ENCODE results near the gene PSMB3. TPM values are rescaled to one million over a fixed set of nuclear protein-coding genes. Genes with fewer than 3 reads are reported as not detected.

Gene PSMB3
- total RNA-seq, 2 experiments from 2014 or later = 231 to 348 TPM

DNA sequence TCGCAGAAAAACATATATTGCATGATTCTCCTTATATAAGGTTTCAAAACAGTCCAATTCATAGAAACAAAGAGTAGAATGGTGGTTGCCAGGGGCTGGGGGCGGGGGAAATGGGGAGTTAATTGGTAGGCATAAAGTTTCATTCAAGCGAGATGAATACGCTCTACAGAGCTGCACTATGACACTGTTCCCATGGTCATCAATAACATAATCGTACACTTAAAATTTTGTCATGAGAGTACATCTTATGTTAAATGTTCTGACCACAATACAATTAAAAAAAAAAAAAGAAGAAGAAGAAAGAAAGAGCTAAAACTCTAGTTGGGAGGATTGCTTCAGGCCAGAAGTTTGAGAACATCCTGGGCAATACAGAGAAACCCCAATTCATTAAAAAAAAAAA, 41.7 kb downstream of the PSMB3 start:
- no peak overlapping the region for H3K4me3 ChIP-seq (ENCODE audit: low read depth, low read length, poor library complexity, severe bottlenecking)
- ChIA-PET POLR2A (interaction anchor here (0.6 to 1.0 kb wide), 5 partner anchors 13 to 144 kb away, joined by 3 to 5 read pairs (median 3); partner anchors contain the start of gene EPOP), CTCF (ENCODE audit: unreplicated experiment) (interaction anchor here (0.6 kb wide), 2 partner anchors 89 to 128 kb away, joined by 3 read pairs; no protein-coding TSS in a partner anchor)
- H3K4me2 ChIP-seq (ENCODE audit: low read length) = no peak overlapping the region
- no peaks in the 10 kb centered on the region for H4K20me1 ChIP-seq (ENCODE audit: insufficient read depth, low read length)
- H3K27ac ChIP-seq (ENCODE audit: low read depth, low read length, poor library complexity, severe bottlenecking) = no peak overlapping the region
- peaks cover 15% of the 10 kb centered on the region for H3K4me1 ChIP-seq (ENCODE audit: insufficient read depth, low read length, poor library complexity, severe bottlenecking)
- intact Hi-C loops (cut with micrococcal nuclease; ENCODE audit: unreplicated experiment) = no loop called here
- no peak for DNase-seq (ENCODE audit: low spot score)
- BruUV-seq (replicated peaks) = no TSS peak
- TF ChIP-seq EZH2phosphoT487 (IDR thresholded peaks at IDR 0.05; ENCODE audit: borderline replicate concordance, low read depth, low read length) = no peak
- TF ChIP-seq CTCF (conservative IDR thresholded peaks at IDR 0.05; ENCODE audit: low read length) = no peak
- H3K9me3 ChIP-seq (ENCODE audit: low read length) = no peaks in the 10 kb centered on the region
- peaks cover 38% of the 10 kb centered on the region for H3K79me2 ChIP-seq (ENCODE audit: insufficient read depth, low read depth, low read length)
- peaks cover 17% of the 10 kb centered on the region for H3K36me3 ChIP-seq (ENCODE audit: insufficient read depth, low read length)
- H2AFZ ChIP-seq (ENCODE audit: low read length) = no peak overlapping the region
- H3K9me2 ChIP-seq (ENCODE audit: insufficient read depth, low read length) = no peaks in the 10 kb centered on the region

- no peaks in the 10 kb centered on the region for H3K9me3 ChIP-seq (ENCODE audit: low read length)
- H3K79me2 ChIP-seq (ENCODE audit: insufficient read depth, low read depth, low read length) = peaks cover 42% of the 10 kb centered on the region
- H2AFZ ChIP-seq (ENCODE audit: low read length) = no peak overlapping the region
- H4K20me1 ChIP-seq (ENCODE audit: insufficient read depth, low read length) = no peaks in the 10 kb centered on the region
- intact Hi-C loops (cut with micrococcal nuclease; ENCODE audit: unreplicated experiment) = no loop called here
- CTCF ChIA-PET (ENCODE audit: unreplicated experiment) = no interaction called here
- POLR2A ChIA-PET = no interaction called here
- no peak for DNase-seq (ENCODE audit: low spot score)
- no peaks in the 10 kb centered on the region for H3K9me2 ChIP-seq (ENCODE audit: insufficient read depth, low read length)
- peak overlapping the region; percentile 98; the same call in 1 of the 2 replicates for H3K4me2 ChIP-seq (ENCODE audit: low read length)
- TF ChIP-seq EZH2phosphoT487 (IDR thresholded peaks at IDR 0.05; ENCODE audit: borderline replicate concordance, low read depth, low read length) = no peak
- TF ChIP-seq CTCF (conservative IDR thresholded peaks at IDR 0.05; ENCODE audit: low read length) = no peak
- H3K4me1 ChIP-seq (ENCODE audit: insufficient read depth, low read length, poor library complexity, severe bottlenecking) = peaks cover 21% of the 10 kb centered on the region
- H3K36me3 ChIP-seq (ENCODE audit: insufficient read depth, low read length) = peaks cover 25% of the 10 kb centered on the region
- no TSS peak for BruUV-seq (replicated peaks)
- H3K27ac ChIP-seq (ENCODE audit: low read depth, low read length, poor library complexity, severe bottlenecking) = no peak overlapping the region
- no peak overlapping the region for H3K4me3 ChIP-seq (ENCODE audit: low read depth, low read length, poor library complexity, severe bottlenecking)
Observed at GRCh38 chr17:38796451-38797157, 44.1 kb downstream of the PSMB3 start.

DNA sequence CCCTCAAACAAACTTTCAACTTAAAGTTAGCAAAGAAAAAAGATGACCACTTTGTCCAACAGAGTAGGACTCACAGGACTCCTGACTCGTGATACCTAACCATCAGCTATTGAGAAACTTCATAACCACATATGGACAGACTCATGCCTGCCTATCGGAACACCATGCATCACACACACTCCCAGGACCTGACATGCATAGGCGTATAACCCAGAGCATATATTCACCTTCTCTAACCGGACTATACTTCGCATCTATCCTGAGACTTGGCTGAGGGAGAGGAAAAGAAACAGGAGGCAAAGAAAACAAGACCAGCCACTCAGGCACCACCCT, 44.6 kb downstream of the PSMB3 start:
- ChIA-PET CTCF (ENCODE audit: unreplicated experiment) (no interaction called here), POLR2A (no interaction called here)
- DNase-seq (ENCODE audit: low spot score) = no peak
- Histone ChIP-seq H2AFZ (ENCODE audit: low read length) (no peak overlapping the region), H4K20me1 (ENCODE audit: insufficient read depth, low read length) (no peaks in the 10 kb centered on the region), H3K36me3 (ENCODE audit: insufficient read depth, low read length) (peaks cover 30% of the 10 kb centered on the region), H3K4me2 (ENCODE audit: low read length) (peak overlapping the region; percentile 98), H3K4me3 (ENCODE audit: low read depth, low read length, poor library complexity, severe bottlenecking) (no peak overlapping the region), H3K9me2 (ENCODE audit: insufficient read depth, low read length) (no peaks in the 10 kb centered on the region), H3K9me3 (ENCODE audit: low read length) (no peaks in the 10 kb centered on the region), H3K27ac (ENCODE audit: low read depth, low read length, poor library complexity, severe bottlenecking) (no peak overlapping the region), H3K79me2 (ENCODE audit: insufficient read depth, low read depth, low read length) (peaks cover 42% of the 10 kb centered on the region), H3K4me1 (ENCODE audit: insufficient read depth, low read length, poor library complexity, severe bottlenecking) (peaks cover 21% of the 10 kb centered on the region)
- intact Hi-C loops (cut with micrococcal nuclease; ENCODE audit: unreplicated experiment) = no loop called here
- no TSS peak for BruUV-seq (replicated peaks)
- TF ChIP-seq EZH2phosphoT487 (IDR thresholded peaks at IDR 0.05; ENCODE audit: borderline replicate concordance, low read depth, low read length) (no peak), CTCF (conservative IDR thresholded peaks at IDR 0.05; ENCODE audit: low read length) (no peak)
